H9 (cell line): ENCODE results near the gene SSBP3. TPM values are rescaled to one million over a fixed set of nuclear protein-coding genes. Genes with fewer than 3 reads are reported as not detected.
A peak's percentile ranks its signal among the peaks of the same experiment; 100 is the strongest.

Experiments
- DNase-seq: peaks from one replicate; pipeline ENCODE4 v3.0.0-alpha.2; 2017
- H2AFZ ChIP-seq: one replicate; pipeline ENCODE4 v1.6.1; 2013; ENCODE audit warnings: mild to moderate bottlenecking, low read length, control low read depth, moderate library complexity
- H2AK5ac ChIP-seq: 2 replicates; pipeline ENCODE4 v1.6.1; 2013; ENCODE audit warnings: low read length, control low read depth, mixed read lengths; ENCODE audit not compliant: insufficient read length
- H2BK120ac ChIP-seq: one replicate; pipeline ENCODE4 v1.6.1; 2013; ENCODE audit warnings: low read depth, mild to moderate bottlenecking, low read length, control low read depth, inconsistent platforms; ENCODE audit not compliant: poor library complexity, severe bottlenecking
- H2BK12ac ChIP-seq: 2 replicates; pipeline ENCODE4 v1.6.1; 2013; ENCODE audit warnings: low read length, control low read depth, mixed read lengths, low read depth; ENCODE audit not compliant: insufficient read length
- H2BK15ac ChIP-seq: 2 replicates; pipeline ENCODE4 v1.6.1; 2013; ENCODE audit warnings: low read depth, low read length, control low read depth
- H2BK20ac ChIP-seq: one replicate; pipeline ENCODE4 v1.6.1; 2013; ENCODE audit warnings: low read depth, mild to moderate bottlenecking, low read length, control low read depth, inconsistent platforms; ENCODE audit not compliant: poor library complexity, severe bottlenecking
- H2BK5ac ChIP-seq: 2 replicates; pipeline ENCODE4 v1.6.1; 2013; ENCODE audit warnings: low read length, control low read depth, mixed read lengths; ENCODE audit not compliant: insufficient read length
- H3K14ac ChIP-seq: 2 replicates; pipeline ENCODE4 v1.6.1; 2013; ENCODE audit warnings: low read length, control low read depth; ENCODE audit not compliant: insufficient read depth
- H3K18ac ChIP-seq: 2 replicates; pipeline ENCODE4 v1.6.1; 2013; ENCODE audit warnings: low read depth, mild to moderate bottlenecking, mixed read lengths, low read length, control low read depth; ENCODE audit not compliant: insufficient read length
- H3K23ac ChIP-seq: 2 replicates; pipeline ENCODE4 v1.6.1; 2013; ENCODE audit warnings: low read length, control low read depth, mixed read lengths, low read depth; ENCODE audit not compliant: insufficient read length
- H3K23me2 ChIP-seq: 2 replicates; pipeline ENCODE4 v1.6.1; 2013; ENCODE audit warnings: low read depth, mild to moderate bottlenecking, mixed read lengths, low read length, control low read depth; ENCODE audit not compliant: insufficient read length, poor library complexity, severe bottlenecking
- H3K27ac ChIP-seq: 2 replicates; pipeline ENCODE4 v1.5.1; 2013; ENCODE audit warnings: low read length, control low read depth, mixed read lengths, low read depth; ENCODE audit not compliant: insufficient read length
- H3K27me3 ChIP-seq: 2 replicates; pipeline ENCODE4 v1.6.1; 2013; ENCODE audit warnings: low read length, control low read depth, inconsistent platforms; ENCODE audit not compliant: insufficient read depth
- H3K4ac ChIP-seq: 2 replicates; pipeline ENCODE4 v1.6.1; 2013; ENCODE audit warnings: low read depth, mild to moderate bottlenecking, control low read depth, inconsistent platforms, low read length, moderate library complexity
- H3K4me1 ChIP-seq: 2 replicates; pipeline ENCODE4 v1.6.1; 2013; ENCODE audit warnings: low read length, control low read depth, inconsistent platforms; ENCODE audit not compliant: insufficient read depth
- H3K4me2 ChIP-seq: 2 replicates; pipeline ENCODE4 v1.6.1; 2013; ENCODE audit warnings: low read length, control low read depth, mixed read lengths; ENCODE audit not compliant: insufficient read length, insufficient read depth
- H3K56ac ChIP-seq: 2 replicates; pipeline ENCODE4 v1.6.1; 2013; ENCODE audit warnings: low read depth, mild to moderate bottlenecking, mixed read lengths, low read length, control low read depth; ENCODE audit not compliant: insufficient read length
- H3K79me1 ChIP-seq: 2 replicates; pipeline ENCODE4 v1.6.1; 2013; ENCODE audit warnings: low read depth, mild to moderate bottlenecking, moderate library complexity, low read length, control low read depth, inconsistent platforms; ENCODE audit not compliant: insufficient read depth, poor library complexity, severe bottlenecking
- H3K79me2 ChIP-seq: 2 replicates; pipeline ENCODE4 v1.6.1; 2013; ENCODE audit warnings: low read length, control low read depth, inconsistent platforms; ENCODE audit not compliant: insufficient read depth
- H3K9ac ChIP-seq: 2 replicates; pipeline ENCODE4 v1.6.1; 2013; ENCODE audit warnings: low read length, control low read depth, mixed read lengths; ENCODE audit not compliant: insufficient read length; ENCODE audit errors: extremely low read depth
- H3K9me3 ChIP-seq: one replicate; pipeline ENCODE4 v1.6.1; 2013; ENCODE audit warnings: low read depth, low read length, inconsistent platforms; ENCODE audit not compliant: control insufficient read depth
- H3T11ph ChIP-seq: one replicate; pipeline ENCODE4 v1.6.1; 2013; ENCODE audit warnings: mild to moderate bottlenecking, low read length, control low read depth, inconsistent platforms
- H4K20me1 ChIP-seq: one replicate; pipeline ENCODE4 v1.6.1; 2013; ENCODE audit not compliant: control insufficient read depth, insufficient read length, insufficient read depth
- H4K5ac ChIP-seq: 2 replicates; pipeline ENCODE4 v1.6.1; 2013; ENCODE audit warnings: low read depth, mild to moderate bottlenecking, mixed read lengths, low read length, control low read depth; ENCODE audit not compliant: insufficient read length
- H4K8ac ChIP-seq: replicated peaks from 2 replicates; pipeline ENCODE4 v1.6.1; 2013; ENCODE audit warnings: low read length, control low read depth, mixed read lengths, low read depth; ENCODE audit not compliant: insufficient read length
- H4K91ac ChIP-seq: 2 replicates; pipeline ENCODE4 v1.6.1; 2013; ENCODE audit warnings: low read depth, mild to moderate bottlenecking, moderate library complexity, mixed read lengths, low read length, control low read depth; ENCODE audit not compliant: insufficient read length
- H3K27ac Mint-ChIP-seq, 3 experiments: 2 replicates in 2 of 3; 3 replicates in 1 of 3; pipeline ENCODE4 v1.8.0; 2020 to 2021; ENCODE audit warnings: mixed read lengths in 3 of 3, mild to moderate bottlenecking in 1 of 3, moderate library complexity in 1 of 3
- H3K27me3 Mint-ChIP-seq: 2 replicates; pipeline ENCODE4 v1.8.0; 2021; ENCODE audit warnings: low read depth, mild to moderate bottlenecking, moderate library complexity, mixed read lengths
- H3K36me3 Mint-ChIP-seq, 3 experiments: 2 replicates in 2 of 3; 3 replicates in 1 of 3; pipeline ENCODE4 v1.8.0; 2020 to 2021; ENCODE audit warnings: low read depth in 3 of 3, mixed read lengths in 3 of 3; ENCODE audit not compliant: insufficient read depth in 1 of 3
- H3K4me1 Mint-ChIP-seq, 2 experiments: 2 replicates each; pipeline ENCODE4 v1.8.0; 2020; ENCODE audit warnings: mixed read lengths in 2 of 2
- H3K4me3 Mint-ChIP-seq, 2 experiments: 2 replicates in 1 of 2; 3 replicates in 1 of 2; pipeline ENCODE4 v1.8.0; 2020 to 2021; ENCODE audit warnings: mild to moderate bottlenecking in 2 of 2, mixed read lengths in 2 of 2, moderate library complexity in 1 of 2
- H3K9me3 Mint-ChIP-seq, 2 experiments: 2 replicates in 1 of 2; 3 replicates in 1 of 2; pipeline ENCODE4 v1.8.0; 2020; ENCODE audit warnings: mild to moderate bottlenecking in 2 of 2, mixed read lengths in 2 of 2, moderate library complexity in 1 of 2
- WGBS: extraction: QIAGEN DNeasy Blood & Tissue Kit; methylation state at CpG from one replicate; pipeline ENCODE4 v1.1.7; 2013; ENCODE audit warnings: missing lambda C conversion rate, low lambda C conversion rate, mixed read lengths; ENCODE audit not compliant: insufficient read length; ENCODE audit errors: extremely low coverage; 5-methylcytosine and 5-hydroxymethylcytosine counted together
- total RNA-seq: library from RNA; stranded (reverse); gene quantifications from 2 replicates; pipeline ENCODE4 v1.2.1, GENCODE V29; 2021
- TF ChIP-seq, protein P1 (sequence below): fragments of 200-600 bp; sonication (generic); conservative IDR thresholded peaks from 3 replicates; pipeline ENCODE4 v1.8.0; 2021; ENCODE audit warnings: antibody characterized with exemption, mild to moderate bottlenecking

The SSBP3 gene
- total RNA-seq, 1 experiment from 2014 or later = 126 TPM

DNA sequence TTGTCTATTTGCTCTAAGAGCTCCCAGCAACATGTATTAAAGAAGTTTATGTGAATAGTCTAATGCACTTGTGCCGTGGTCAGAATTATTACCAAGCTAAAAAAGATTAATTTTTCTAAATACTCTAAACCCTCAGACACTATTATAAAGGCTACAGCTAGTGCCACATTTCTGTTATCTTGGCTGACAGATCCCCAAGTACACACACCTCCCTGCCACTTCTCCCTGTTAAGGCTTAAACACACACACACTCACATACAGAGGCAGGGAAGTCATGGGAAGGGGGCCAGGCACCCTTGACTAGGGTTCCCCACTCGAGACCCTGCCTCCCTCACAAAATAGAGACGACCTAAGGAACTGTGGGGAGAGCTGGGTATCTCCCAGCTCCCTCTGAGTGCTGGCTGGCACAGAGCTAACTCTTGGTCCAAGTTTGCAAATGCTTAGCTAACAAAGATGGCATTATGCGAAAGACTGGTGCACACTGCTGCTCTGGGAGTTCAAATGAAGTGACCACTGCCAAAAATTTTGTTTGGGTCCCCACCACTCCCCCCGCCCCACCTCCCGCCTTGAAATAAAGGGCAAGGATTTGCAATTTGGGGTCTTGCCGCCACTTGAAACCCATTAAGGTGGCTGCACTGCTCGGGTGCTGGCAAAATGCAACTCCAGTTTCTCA, 9.8 kb downstream of the SSBP3 start:
- no peaks in the 10 kb centered on the region for H3K27me3 Mint-ChIP-seq
- peaks cover 56 to 89% (median 87%) of the 10 kb centered on the region in 3 experiments for H3K36me3 Mint-ChIP-seq
- Histone ChIP-seq H3K14ac (no peak overlapping the region; the same call in 1 of the 2 replicates), H2BK12ac (no peak overlapping the region), H2BK120ac (no peak overlapping the region), H3K4ac (no peak overlapping the region), H3T11ph (no peak overlapping the region), H2AK5ac (no peak overlapping the region), H3K18ac (no peak overlapping the region), H4K5ac (no peak overlapping the region), H3K9me3 (no peaks in the 10 kb centered on the region), H2BK15ac (no peak overlapping the region), H4K20me1 (no peaks in the 10 kb centered on the region), H3K4me2 (no peak overlapping the region), H4K91ac (no peak overlapping the region), H2BK5ac (no peak overlapping the region), H3K4me1 (no peaks in the 10 kb centered on the region; the same call in 1 of the 2 replicates), H3K27ac (no peak overlapping the region), H3K79me1 (peaks cover 5% of the 10 kb centered on the region), H3K23ac (no peak overlapping the region), H3K9ac (no peak overlapping the region), H3K56ac (no peak overlapping the region), H2BK20ac (no peak overlapping the region), H3K23me2 (no peaks in the 10 kb centered on the region), H3K27me3 (no peaks in the 10 kb centered on the region), H4K8ac (no peak overlapping the region), H3K79me2 (peaks cover 37% of the 10 kb centered on the region; the same call in 1 of the 2 replicates), H2AFZ (no peak overlapping the region)
- no peak overlapping the region; a peak in 1 of 5 replicates for H3K4me3 Mint-ChIP-seq
- no peak for DNase-seq
- WGBS = no CpG with 5 or more reads among the region's 8 CpGs
- TF ChIP-seq, protein P1, sequence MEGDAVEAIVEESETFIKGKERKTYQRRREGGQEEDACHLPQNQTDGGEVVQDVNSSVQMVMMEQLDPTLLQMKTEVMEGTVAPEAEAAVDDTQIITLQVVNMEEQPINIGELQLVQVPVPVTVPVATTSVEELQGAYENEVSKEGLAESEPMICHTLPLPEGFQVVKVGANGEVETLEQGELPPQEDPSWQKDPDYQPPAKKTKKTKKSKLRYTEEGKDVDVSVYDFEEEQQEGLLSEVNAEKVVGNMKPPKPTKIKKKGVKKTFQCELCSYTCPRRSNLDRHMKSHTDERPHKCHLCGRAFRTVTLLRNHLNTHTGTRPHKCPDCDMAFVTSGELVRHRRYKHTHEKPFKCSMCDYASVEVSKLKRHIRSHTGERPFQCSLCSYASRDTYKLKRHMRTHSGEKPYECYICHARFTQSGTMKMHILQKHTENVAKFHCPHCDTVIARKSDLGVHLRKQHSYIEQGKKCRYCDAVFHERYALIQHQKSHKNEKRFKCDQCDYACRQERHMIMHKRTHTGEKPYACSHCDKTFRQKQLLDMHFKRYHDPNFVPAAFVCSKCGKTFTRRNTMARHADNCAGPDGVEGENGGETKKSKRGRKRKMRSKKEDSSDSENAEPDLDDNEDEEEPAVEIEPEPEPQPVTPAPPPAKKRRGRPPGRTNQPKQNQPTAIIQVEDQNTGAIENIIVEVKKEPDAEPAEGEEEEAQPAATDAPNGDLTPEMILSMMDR = no peak
- peak overlapping the region; percentile 30 to 78 (median 61); a peak in 3 of 7 replicates for H3K27ac Mint-ChIP-seq
- H3K4me1 Mint-ChIP-seq = peaks cover 26 to 46% of the 10 kb centered on the region in 2 experiments
- no peaks in the 10 kb centered on the region for H3K9me3 Mint-ChIP-seq
